Uterus (tissue), 2 donors: ENCODE measurements around the gene ZNF865.

Experiments used
- POLR2A ChIP-seq, 2 donors: fragments of 450-650 bp; IDR thresholded peaks; one replicate each; pipeline ENCODE4 v1.6.1; 2016; ENCODE audit warnings: antibody characterized with exemption in 2 of 2, mild to moderate bottlenecking in 1 of 2, moderate library complexity in 1 of 2
- TF ChIP-seq, protein P1 (sequence below), 4 experiments: fragments of 200-600 bp in 2 of 4; fragments of 450-650 bp in 2 of 4; sonication (generic) in 2 of 4; IDR thresholded peaks; one replicate each; pipeline ENCODE4 v1.5.1; 2016 to 2019; ENCODE audit warnings: antibody characterized with exemption in 4 of 4, mild to moderate bottlenecking in 2 of 4, moderate library complexity in 1 of 4

DNA sequence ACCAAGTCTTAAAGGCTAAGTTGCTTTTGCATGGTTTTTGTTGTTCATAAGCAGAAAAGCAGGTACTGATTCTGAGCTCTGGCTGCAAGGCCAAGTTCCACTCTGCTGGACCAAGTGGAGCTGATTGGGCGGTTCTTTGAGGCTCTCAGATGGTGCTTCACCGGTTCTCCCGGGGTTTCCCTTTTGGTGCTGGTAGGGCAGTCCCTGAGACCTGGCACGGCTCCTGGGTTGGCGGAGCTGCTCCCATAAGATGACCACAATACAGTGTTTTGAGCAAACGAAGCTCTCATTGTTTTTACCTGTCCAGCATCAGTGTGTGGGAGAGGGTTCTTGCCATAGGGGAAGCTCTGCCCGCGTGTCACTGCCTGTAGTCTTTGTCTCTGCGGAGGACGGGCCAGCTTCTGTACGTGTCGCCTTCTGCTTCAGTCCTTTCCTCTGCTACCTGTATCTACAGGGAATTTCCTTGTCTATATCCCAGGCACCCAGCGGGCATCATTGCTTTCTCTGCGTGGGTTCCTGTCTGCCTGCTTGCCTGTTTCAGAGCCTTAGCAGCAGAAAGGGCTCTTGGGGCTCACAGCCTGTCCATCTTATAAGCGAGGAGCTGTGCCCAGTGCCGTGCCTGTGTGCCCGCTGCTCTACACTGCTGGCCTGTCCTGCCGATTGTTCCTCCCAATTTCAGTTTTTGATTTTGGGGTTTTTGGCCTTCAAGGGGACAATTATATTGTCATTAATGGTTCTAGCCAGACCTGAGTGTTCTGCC lies 51.7 kb downstream of the ZNF865 start:
- no peak for TF ChIP-seq POLR2A (IDR thresholded peaks at IDR 0.05)
- TF ChIP-seq, protein P1, sequence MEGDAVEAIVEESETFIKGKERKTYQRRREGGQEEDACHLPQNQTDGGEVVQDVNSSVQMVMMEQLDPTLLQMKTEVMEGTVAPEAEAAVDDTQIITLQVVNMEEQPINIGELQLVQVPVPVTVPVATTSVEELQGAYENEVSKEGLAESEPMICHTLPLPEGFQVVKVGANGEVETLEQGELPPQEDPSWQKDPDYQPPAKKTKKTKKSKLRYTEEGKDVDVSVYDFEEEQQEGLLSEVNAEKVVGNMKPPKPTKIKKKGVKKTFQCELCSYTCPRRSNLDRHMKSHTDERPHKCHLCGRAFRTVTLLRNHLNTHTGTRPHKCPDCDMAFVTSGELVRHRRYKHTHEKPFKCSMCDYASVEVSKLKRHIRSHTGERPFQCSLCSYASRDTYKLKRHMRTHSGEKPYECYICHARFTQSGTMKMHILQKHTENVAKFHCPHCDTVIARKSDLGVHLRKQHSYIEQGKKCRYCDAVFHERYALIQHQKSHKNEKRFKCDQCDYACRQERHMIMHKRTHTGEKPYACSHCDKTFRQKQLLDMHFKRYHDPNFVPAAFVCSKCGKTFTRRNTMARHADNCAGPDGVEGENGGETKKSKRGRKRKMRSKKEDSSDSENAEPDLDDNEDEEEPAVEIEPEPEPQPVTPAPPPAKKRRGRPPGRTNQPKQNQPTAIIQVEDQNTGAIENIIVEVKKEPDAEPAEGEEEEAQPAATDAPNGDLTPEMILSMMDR (IDR thresholded peaks at IDR 0.05), result no peak
